GM20000 (cell line): Measurements from ENCODE around the gene NCKAP1.

Source experiments
- DNase-seq: peaks from one replicate; pipeline ENCODE4 v3.0.0; 2012; ENCODE audit warnings: low spot score
- TF ChIP-seq, protein P1 (sequence below): IDR thresholded peaks from 2 replicates; pipeline ENCODE4 v1.5.1; 2012; ENCODE audit warnings: mild to moderate bottlenecking, control low read depth; ENCODE audit errors: extremely low read depth, missing control alignments

Gene NCKAP1, protein sequence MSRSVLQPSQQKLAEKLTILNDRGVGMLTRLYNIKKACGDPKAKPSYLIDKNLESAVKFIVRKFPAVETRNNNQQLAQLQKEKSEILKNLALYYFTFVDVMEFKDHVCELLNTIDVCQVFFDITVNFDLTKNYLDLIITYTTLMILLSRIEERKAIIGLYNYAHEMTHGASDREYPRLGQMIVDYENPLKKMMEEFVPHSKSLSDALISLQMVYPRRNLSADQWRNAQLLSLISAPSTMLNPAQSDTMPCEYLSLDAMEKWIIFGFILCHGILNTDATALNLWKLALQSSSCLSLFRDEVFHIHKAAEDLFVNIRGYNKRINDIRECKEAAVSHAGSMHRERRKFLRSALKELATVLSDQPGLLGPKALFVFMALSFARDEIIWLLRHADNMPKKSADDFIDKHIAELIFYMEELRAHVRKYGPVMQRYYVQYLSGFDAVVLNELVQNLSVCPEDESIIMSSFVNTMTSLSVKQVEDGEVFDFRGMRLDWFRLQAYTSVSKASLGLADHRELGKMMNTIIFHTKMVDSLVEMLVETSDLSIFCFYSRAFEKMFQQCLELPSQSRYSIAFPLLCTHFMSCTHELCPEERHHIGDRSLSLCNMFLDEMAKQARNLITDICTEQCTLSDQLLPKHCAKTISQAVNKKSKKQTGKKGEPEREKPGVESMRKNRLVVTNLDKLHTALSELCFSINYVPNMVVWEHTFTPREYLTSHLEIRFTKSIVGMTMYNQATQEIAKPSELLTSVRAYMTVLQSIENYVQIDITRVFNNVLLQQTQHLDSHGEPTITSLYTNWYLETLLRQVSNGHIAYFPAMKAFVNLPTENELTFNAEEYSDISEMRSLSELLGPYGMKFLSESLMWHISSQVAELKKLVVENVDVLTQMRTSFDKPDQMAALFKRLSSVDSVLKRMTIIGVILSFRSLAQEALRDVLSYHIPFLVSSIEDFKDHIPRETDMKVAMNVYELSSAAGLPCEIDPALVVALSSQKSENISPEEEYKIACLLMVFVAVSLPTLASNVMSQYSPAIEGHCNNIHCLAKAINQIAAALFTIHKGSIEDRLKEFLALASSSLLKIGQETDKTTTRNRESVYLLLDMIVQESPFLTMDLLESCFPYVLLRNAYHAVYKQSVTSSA

DNA sequence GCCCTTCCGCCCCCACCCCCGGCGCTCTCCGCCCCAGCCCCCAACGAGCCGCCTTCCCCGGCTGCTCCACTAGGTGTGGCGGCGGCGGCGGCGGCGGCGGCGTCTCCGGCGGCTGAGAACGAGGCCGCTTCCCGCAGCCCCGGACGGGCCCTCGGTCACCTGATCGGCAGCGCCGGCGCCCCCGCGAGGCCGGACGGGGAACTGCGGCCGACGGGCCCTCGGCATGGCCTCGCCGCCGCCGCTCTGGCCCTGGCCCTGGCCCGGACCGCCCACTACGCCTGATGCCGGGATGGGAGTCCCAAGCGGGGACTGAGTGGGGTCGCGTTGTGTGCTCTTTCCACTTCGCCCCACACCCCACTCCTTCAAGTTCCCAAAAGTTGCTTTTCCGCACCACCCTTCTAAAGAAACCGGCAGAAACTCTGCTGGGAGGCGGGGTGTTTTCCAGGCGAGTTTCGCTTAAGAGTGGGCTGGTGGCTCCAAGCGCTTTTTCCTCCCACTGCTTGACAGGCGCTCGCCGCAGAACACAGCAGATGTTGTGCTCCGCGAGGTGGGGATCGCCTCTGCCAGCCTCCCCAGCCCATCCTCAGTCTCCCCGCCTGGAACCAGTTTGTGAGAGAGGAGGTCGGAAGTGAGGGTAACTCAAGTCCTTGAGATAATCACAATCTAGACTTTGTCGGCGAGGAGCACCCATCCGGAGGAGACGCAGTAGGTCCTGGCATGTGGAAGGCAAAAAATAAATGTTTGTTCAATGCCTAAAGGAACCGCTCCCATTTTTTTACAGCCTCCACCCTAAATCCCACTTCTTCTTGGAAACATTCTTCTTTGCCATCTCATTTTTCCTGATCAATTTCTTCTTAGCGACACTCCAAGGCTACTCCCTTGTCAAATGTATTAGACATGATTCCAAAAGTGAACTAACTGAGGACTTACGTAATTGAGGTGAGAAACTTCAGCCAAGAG is at the start of gene NCKAP1:
TSS of gene NCKAP1 (minus strand) at position 117 of the 960 bp plus-strand sequence. CDS start 358 bp downstream, outside the sequence.
- TF ChIP-seq, protein P1, sequence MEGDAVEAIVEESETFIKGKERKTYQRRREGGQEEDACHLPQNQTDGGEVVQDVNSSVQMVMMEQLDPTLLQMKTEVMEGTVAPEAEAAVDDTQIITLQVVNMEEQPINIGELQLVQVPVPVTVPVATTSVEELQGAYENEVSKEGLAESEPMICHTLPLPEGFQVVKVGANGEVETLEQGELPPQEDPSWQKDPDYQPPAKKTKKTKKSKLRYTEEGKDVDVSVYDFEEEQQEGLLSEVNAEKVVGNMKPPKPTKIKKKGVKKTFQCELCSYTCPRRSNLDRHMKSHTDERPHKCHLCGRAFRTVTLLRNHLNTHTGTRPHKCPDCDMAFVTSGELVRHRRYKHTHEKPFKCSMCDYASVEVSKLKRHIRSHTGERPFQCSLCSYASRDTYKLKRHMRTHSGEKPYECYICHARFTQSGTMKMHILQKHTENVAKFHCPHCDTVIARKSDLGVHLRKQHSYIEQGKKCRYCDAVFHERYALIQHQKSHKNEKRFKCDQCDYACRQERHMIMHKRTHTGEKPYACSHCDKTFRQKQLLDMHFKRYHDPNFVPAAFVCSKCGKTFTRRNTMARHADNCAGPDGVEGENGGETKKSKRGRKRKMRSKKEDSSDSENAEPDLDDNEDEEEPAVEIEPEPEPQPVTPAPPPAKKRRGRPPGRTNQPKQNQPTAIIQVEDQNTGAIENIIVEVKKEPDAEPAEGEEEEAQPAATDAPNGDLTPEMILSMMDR: peak; percentile 85
- DNase-seq: peak; percentile 92

DNA sequence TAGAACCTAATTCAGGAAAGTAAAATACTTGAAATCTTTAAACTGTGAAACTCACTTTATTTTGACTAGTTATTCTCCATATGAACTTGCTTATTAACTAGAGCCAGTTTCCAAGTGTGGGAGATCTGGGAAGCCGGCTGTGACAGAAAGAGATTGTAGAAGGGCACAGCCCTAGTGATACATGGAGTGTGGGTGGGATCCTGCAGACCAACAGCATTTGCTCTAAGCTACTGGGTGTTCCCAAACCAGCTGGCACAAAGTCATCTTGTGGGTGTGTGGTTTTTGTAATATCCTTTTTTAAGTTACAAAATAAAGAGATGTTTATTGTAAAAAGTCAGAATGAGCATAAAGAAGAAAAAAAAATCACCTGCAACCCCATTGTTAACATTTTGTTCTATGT is 43.7 kb upstream of the NCKAP1 start:
- no peak for DNase-seq
- TF ChIP-seq, protein P1: no peak

DNA sequence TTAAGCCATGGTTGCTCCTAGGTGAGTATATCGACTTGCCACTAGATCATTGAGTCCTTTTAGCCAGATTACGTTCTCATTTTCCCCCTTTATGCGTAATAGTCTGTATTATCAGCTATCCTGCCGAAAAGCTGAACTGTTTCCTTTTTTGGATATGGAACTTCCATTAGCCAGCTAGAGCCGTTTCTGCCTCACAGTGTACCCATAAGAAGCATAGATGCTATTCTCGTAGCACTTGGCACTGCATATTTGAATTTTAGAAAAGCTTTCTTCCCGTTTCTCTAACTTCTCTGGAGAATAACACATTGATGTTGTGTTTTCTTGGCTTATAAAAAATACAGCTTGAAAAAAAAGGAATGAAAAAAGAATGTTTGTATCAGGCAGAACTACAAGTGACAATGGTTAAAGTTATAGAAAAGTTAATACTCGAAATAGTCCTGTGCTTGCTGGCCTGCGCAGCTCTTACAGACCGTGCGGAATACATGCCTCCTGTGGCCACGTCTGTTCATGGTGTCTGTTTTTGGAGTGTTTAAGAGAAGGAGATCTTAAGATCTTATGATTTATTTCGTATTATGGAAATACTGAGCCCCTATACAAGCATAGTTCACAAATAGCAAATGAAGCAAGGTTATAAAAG is 41.0 kb upstream of the NCKAP1 start:
- no peak for DNase-seq
- TF ChIP-seq, protein P1: no peak

DNA sequence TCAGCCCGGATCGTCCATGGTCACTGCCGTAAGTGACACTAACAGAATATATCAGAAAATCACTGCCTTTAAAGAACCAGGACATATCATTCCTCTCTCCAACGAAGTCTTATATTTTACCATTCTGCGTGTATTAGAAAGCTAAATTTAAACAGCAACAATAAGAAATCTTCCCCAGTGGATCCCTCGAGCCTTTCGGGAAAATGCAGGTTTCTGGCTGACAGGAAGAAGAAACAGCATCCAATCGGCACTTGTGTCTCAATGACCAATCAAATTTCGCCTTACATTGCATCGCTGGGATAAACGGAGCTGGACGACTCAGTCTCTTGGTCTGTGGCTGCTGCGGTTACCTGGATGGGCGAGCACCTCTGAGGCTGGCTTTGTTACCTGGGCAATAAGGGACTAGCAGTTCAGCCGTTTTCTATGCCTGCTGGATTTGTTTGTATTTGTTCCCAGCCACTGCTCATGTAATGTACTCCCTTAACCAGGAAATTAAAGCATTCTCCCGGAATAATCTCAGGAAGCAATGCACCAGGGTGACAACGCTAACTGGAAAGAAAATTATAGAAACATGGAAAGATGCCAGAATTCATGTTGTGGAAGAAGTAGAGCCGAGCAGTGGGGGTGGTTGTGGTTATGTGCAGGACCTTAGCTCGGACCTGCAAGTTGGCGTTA is 40.3 kb upstream of the NCKAP1 start, which contains the start of gene DUSP19:
TSS of gene DUSP19 (plus strand) at position 284 of the 675 bp plus-strand sequence. CDS start at position 471, 187 bp downstream.
- TF ChIP-seq, protein P1: no peak
- peak; percentile 85 for DNase-seq

DNA sequence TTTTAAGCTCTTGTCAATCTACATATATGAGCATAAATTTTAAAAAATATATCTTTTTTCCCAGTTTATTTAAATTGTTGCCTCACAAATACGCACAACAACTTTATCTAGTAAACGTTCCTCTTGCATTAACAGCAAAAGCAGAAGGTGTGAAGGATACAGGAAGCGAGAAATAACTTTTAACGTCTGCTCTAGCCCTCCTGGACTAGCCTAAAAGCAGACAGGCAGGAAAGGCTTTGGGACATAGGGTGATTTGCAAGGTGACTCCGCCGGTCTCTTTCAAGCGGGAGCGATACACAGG is 39.9 kb upstream of the NCKAP1 start:
- DNase-seq: no peak
- TF ChIP-seq, protein P1: no peak

DNA sequence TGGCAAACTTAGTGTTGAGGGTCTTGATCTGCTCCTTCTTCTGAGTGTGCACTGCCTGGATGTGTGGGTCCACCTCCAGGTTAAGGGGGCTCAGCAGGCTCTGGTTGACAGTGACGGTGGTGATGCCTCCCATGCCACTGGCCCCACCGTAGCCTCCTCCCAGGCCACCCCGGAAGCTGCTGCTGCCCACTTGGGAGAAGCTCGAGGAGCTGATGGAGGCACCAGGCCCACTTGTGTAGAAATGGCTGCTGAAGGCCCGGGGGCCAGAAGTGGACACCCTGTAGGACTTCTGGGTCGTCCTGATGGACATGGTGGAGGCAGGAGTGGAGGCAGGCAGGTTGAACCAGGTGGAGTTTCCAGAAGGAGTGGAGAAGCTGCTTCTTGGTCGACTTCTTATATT is 33.9 kb upstream of the NCKAP1 start:
- DNase-seq: no peak
- TF ChIP-seq, protein P1: no peak
